HG03139 (cell line): Measurements from ENCODE around the gene LYZL6.
"Not testable (repeated sequence)": the region's sequence is repeated elsewhere in the genome, so short reads cannot be mapped to it uniquely, and the experiment has no call there.

Experiments
- ATAC-seq: cut with Tn5 transposase; IDR thresholded peaks from one replicate; pipeline ENCODE4 v1.9.1; 2021; ENCODE audit not compliant: unreplicated experiment

The LYZL6 gene

DNA sequence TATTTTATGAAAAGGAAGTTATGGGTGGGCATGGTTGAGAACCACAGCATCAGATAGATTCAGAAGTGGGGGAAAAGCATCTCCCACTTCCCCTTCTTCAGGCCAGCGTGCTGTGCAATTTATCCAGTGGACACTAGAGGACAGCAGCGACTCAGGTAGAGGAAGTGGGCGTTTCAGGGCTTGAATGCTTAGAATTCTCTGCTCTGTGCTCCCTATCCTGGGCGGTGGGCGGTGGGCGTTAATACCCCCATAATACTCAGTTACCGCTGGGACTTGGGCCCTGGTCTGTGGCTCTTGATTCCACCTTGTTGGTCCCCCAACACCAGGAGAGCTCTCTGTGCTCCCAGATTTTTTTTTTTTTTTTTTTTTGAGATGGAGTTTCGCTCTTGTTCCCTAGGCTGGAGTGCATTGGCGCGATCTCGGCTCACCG, 3.7 kb upstream of the LYZL6 start:
- ATAC-seq, result no peak

DNA sequence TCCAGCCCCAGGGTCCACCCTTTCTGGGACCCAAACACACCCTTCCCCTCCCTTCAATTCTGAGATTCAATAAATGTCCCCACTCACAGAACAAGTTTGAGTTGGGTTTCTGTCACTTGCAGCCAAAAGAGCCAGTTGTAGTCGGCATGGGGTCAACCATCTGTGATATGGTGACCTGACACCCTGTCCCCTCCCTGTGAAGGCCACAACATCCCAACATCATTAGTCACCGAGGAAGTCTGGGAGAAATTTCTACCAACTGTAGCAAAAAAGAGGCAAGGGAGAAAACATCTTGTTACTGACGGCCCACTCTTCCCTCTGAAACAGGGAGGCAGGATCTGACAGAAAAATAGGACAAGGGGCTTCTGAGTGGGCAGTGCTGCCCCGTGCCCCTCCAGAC, 638 bp upstream of the LYZL6 start:
- no peak for ATAC-seq

DNA sequence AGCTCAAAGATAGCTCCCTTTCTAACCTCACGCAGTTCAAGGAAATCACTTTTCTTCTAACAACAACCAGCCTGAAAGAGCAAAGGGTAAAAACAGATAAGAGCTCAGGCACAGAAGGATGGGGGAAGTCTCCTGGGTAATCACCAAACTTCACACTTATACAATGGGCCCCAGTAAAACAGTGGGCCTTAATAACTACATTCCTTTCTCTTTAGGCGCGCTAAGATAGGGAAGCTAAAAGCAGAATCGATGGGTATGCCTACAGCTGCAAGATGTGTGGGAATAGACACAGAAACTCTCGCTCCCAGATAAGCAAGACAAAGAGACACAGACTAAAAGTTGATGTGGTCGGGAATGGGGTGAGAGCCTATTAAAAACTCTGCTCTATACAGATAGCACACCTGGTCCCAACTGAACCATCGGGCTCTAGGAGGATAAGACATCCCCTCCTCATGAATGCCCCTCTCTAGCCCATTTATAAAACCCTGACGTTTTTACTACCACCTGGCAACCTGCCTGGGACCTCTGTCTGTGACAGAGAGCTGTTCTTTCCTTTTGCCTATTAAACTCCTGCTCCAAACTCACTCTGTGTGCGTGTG, 826 bp downstream of the LYZL6 start:
- no peak for ATAC-seq

DNA sequence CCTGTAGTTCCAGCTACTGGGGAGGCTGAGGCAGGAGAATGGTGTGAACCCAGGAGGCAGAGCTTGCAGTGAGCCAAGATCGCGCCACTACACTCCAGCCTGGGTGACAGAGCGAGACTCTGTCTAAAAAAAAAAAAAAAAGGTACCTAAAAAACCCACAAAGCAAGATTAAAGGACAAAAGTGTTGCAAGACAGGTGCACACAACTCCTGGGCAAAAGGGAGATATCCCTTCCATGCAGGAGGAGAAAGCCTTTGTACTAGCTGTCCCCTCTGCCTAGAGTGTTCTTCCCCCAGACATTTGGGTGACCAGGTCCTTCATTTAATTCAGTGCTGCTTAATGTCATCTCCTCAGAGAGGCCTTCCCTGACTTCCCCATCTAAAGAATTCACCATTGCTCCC, 5.0 kb downstream of the LYZL6 start:
- not testable (repeated sequence) for ATAC-seq

DNA sequence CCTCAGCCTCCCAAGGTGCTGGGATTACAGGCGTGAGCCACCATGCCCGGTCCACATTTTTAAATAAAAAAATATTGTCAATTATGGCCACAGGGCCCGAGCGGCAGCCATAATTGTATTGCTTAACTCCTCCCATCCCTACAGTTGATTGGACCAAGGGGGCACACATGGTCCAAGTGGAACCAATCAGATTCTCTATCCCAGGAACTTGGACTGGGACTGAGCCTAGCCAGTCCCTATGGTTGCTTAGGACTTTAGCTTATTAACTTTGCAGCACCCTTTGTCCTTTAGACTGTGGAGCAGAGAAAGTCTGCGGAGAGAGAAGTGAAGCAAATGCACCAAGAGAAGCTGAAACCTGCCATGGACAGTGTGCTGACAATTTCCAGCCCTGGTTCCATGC, 7.5 kb downstream of the LYZL6 start:
- ATAC-seq, result no peak

DNA sequence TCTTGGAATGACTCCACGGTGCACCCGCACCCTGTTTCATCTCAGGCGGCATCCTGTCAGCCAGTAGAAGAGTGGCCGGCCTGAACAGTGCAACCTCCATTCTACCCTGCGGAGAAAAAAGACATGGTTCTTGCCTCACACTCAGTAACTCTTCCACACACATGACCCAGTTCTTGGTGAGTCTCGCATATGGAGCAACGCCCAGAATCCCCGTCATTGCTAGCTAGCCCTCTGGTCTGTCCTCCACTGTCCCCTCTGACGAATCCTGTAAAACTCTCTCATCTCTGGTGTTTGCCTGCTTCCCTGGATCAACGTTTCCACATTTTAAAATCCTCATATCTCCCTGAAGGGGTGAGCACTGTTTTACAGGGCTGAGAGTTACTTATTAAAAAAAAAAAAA, 8.8 kb downstream of the LYZL6 start:
- no peak for ATAC-seq

DNA sequence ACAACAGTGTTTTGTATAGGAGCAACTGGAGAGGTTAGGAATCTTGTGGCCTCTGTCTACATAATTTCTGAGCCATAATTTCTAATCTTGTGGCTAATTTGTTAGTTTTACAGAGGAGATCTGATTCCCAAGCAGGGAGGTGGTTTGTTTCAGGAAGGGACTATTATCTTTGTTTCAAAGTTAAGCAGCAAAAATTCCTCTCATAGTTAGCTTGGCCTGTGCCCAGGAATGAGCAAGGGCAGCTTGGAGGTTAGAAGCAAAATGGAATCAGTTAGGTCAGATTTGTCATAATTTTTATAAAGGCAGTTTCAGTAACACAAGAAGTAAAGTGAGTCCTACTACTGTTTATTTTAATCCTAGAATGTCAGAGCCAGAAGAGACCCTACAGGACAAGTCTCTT, 10.9 kb downstream of the LYZL6 start:
- ATAC-seq, result no peak

DNA sequence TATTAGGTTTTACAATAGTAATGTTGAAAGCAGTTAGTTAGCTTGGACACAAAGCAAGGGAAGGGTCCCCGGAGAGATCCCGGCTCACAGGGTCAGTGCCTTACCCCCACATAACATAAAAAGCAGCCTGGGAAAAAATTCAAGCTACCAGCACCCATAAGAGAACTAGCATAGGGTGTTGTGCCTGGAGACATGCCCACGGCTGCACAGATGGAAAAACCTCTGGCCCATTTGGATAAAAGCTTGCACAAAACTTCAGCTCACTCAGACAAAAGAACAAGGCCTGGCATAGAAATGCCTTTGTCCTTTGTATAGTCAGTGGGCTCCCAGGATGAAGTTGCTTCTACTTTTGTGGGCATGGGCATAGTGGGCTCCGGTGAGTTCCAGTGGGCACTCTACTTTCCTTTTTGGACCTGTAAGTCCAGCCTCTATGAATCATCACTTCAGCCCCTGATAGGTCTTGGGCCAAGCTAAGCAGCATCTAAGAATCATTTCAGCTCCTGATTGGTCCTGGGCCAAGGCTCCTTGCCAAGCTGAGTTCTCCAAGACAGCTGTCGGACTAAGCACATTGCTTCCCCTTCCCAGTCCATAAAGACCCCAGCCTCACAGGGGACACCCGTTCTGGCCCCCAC, 11.6 kb downstream of the LYZL6 start:
- no peak for ATAC-seq

DNA sequence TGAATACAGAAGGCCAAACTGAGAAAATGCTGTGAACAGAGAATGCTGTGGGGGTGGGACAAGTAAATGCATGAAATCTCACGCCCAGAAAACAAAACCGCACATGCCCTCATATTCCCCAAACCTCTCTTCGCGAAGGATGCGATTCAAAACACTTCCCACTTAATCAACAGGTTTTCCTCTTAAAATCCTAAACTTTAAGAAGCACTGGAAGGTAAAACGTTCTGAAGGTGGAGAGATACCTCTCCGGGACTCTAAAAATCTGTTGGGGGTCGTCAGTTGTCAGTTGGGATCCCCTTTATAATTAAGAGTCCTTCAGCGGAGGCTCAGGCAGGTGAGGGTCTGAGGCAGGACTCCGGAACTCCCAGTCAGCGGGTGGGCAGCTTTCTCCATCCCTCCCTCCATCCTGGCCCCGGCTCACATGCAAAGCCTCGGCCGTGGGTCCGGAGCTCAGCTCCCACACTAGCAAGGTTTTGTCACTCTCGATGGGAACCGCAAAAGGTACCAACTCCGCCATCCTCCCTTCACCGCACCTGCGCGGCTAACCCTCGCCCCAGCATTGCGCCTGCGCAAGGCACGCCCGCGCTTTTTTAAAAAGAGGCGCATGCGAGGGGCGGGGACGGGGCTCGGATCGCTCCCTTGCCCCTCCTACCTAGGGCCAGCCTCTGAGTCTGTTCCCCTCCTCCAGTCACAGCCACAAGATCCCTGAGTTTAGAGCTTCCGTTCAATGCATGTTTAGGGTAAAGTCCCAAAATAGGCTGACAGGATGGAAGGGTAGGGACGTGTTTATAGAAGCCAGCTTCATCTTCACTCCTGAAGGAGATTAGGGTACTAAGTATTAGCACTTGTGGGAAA, 13.1 kb downstream of the LYZL6 start, which contains the start of gene RDM1:
RDM1 (minus strand) TSS at position 563 of the 855 bp plus-strand sequence; CDS start at position 517, 46 bp downstream.
- peak; percentile 63 for ATAC-seq

DNA sequence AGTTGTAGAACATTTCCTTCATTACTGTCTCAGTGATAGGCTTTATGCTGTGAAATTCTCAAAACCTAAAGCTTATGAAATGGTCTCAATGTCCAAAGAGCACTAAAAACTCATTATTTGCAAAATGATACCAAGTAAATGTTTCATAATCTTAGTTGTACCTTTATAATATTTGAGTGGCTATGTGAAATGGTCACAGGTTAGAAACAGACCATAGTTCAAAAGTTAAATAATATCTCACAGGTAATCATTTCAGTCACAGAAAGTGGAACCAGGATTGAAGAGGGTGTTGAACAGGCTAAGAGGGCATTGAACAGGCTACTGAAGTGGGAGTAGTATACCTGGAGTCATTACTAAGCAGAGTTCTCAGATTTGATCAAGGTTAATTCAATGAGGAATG, 15.8 kb downstream of the LYZL6 start:
- ATAC-seq, result no peak

DNA sequence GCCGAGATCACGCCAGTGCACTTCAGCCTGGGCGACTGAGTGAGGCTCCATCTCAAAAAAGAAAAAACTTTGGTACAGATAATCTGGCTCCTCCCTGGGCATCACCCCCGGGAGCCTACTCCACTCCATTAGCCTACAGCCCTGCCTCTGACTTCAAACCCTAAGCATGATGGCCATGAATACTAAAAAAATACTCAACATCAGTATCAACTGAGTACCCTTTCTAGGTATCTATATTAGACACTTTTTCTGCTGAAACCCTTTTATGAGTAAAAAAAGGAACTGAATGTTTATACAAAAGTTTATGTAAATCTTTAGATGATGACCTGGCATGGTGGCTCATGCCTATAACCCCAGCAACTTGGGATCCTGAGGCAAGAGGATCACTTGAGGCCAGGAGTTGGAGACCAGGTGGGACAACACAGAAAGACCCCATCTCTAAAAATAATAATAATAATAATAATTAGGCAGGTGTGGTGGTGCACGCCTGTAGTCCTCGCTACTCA, 19.9 kb downstream of the LYZL6 start:
- no peak for ATAC-seq

DNA sequence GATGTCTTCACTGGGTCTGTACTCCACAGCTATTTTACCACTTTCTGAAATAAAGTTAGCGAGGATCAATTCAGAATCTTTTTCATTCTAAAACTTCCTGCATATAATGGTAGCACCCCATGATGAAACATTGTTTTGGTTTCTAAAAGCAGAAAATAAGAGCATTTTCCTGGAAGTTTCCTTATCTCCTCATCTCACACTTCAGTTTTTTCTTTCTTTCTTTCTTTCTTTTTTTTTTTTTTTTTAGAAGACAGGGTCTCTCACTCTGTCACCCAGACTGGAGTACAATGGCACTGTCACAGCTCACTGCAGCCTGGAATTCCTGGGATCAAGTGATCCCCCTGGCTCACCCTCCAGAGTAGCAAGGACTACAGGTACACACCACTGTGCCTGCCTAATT, 23.3 kb downstream of the LYZL6 start:
- no peak for ATAC-seq

DNA sequence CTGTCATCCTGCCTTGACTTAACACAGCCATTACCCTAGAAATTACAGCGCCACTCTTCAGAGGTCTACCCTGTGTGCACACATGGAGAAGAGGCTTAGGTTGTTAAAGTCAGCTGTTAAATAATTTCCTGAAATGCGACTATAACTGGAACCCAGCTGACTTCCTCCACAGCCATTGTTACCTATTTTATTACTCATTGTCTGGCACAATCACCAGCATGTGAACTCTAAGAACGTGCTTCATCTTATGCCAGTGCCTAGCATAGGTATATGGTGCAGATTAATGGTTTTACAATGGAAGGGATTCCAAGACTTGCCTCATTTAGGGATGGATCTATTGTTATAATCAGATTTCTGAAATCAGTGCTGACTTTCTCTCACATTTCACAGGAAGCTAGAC, 24.8 kb downstream of the LYZL6 start:
- ATAC-seq, result no peak

DNA sequence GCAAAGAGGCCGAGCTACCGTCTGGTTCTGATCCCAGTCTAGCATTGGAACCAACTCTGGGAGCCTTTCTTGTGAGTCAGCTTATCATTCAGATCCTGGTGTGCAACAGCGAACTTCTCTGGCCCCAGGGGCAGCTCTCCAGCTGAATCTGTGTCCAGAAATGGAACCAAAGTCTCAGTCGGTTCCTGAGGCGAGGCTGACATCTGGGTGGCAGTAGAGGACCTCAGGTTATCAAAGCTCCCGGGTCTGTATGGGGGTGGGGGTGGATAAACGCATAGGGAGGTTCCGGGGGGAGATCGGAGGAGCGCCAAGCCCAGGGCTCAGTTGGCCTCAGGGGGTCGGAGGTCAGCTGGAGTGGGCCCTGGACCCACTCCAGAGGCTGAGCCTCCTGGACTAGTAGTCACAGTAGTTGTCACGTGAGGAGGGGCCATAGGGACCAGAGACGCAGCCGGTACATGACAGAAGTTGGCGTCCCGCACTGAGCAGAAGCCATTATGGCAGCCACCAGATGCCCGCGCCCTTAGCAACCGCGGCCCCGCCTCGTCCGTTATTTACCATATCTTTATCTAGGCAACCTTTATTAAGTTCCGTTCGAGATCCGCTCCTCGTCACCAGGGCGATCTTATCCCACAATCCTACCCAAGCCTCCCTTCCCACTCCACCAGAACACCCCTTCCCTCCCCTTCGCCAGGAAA, 25.8 kb downstream of the LYZL6 start:
- no peak for ATAC-seq

DNA sequence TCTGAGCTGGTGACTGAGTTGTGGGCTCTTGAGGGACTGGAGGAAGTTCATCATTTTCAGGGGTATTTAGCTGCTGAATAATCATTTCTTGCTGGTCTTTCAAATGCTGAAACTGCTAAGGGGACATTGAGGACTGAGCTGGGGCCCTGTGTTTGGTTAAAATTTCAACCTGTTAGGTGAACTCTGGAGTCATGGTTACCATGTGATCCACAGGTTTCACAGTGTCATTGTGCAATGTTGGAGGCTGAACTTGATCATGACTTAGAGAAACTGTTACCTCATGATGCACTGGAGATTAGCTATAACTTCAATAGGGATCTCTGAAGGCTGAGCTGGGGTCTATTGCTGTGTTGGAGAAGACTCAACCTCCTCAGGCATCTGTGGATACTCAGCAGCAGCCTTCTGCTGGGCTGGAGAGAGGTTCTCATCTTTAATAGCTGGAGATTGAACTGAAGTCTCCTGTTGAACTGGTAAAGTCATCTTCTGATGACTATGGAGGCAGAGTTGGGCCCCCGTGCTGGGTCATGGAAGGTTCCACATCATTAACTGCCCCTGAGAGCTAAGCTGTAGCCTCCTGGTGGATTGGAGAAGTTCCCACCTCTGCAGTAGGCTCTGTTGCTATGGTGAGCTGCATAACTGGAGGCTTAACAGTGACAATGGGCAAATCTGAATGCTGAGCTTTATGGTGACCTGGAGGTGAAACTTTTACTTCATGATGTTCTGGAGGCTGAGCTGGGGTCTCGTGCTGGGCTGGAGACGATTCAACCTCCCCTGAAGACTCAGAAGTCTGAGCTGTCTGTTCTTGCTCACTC, 28.2 kb downstream of the LYZL6 start:
- ATAC-seq, result no peak

DNA sequence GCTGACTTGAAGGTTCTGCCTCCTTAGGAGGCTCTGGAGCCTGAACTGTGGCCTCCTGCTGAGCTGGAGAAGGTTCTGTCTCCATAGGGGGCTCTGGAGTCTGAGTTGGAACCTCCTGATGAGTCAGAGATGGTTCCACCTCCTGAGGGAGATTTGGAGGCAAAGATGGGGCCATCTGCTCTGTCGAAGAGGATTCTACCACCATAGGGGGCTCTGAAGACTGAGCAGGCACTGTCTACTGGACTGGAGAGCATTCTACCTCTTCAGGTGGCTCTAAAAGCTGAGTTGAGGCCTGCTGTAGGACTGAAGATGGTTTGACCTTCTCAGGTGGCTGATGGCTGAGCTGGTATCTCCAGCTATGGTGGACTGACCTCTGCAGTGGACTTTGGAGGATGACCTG, 29.2 kb downstream of the LYZL6 start:
- no peak for ATAC-seq

DNA sequence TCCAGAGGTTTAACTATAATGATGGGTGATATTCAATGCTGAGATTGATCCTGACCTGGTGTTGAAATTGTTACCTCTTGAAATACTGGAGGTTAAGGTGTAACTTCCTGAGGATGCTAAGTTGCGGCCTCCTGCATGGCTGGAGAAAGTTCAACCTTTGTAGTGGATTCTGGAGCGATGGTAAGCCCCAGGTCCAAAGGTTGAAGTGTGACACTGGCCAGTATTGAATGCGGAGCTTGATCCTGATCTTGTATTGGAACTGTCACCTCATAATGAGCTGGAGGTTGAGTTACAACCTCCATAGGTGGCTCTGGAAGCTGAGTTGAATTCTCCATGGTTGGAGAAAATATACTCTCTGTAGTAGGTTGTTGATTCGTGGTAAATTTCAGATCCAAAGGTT, 29.9 kb downstream of the LYZL6 start:
- no peak for ATAC-seq

DNA sequence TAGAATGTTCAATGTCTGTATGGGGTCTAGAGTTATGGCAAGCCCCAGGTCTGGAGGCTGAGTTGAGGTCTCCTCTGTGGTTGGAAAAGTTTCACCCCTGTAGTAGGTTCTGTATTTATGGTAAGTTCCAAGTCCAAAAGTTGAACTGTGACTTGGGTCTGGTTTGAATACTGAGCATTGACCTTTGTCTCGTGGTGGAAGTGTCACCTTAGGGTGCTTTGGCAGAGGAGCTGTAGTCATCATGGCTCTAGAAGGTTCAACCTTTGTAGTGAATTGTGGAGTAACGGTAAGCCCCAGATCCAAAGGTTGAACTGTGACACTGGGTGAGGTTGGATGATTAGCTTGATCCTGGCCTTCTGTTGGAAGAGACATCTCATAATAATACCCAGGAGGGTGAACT, 30.6 kb downstream of the LYZL6 start:
- ATAC-seq, result no peak

DNA sequence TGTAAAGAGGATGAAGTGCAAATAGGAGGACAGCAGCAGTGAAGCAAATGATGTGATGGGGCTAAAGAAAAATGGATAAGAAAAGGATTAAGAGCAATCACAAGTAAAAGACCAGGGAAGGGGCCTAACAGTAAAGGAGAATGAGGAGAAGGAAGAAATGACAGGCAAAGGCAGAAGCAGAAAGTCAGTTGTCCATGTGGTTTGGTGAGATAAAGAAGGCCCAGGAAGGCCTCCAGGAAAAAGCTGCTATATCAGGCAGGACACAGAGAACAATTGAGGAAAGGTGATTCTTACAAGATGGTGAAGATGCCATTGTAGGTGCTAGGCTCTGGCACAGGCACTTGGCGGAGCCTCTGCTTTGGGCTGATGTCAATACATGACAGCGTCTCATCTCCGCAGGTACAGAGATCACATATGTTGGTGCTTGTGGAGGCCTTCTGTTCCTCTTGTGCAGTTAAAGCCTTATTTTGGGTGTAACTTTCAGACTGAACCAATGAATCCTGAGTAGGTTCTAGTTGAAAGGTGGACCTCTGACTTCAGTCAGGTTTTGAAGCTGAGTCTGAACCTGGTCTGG, 31.1 kb downstream of the LYZL6 start:
- ATAC-seq, result no peak

DNA sequence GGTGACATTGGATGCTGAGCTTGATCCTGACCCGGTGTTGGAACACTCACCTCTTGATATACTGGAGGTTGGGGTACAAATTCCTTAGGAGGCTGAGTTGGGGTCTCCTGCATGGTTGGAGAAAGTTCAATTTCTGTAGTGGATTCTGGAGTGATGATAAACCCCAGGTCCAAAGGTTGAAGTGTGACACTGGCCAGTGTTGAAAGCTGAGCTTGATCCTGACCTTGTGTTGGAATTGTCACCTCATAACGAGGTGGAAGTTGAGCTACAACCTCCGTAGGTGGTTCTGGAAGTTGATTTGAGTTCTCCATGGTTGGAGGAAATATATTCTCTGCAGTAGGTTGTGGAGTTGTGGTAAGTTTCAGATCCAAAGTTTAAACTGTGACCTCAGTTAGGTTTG, 34.1 kb downstream of the LYZL6 start:
- no peak for ATAC-seq
